Type B pancreatic cell (in vitro differentiated cells): ENCODE data around the gene PDE4A. TPM values are rescaled to one million over a fixed set of nuclear protein-coding genes. Genes with fewer than 3 reads are reported as not detected.
"Not testable (repeated sequence)": the region's sequence is repeated elsewhere in the genome, so short reads cannot be mapped to it uniquely, and the experiment has no call there.

Experiments used
- DNase-seq: peaks from one replicate; pipeline ENCODE4 v3.0.0; 2021; ENCODE audit warnings: mixed read lengths; ENCODE audit not compliant: unreplicated experiment; ENCODE audit errors: extremely low spot score
- H3K27ac Mint-ChIP-seq: 2 replicates; pipeline ENCODE4 v1.8.0; 2021; ENCODE audit warnings: mild to moderate bottlenecking, mixed read lengths
- H3K27me3 Mint-ChIP-seq: 2 replicates; pipeline ENCODE4 v1.8.0; 2021; ENCODE audit warnings: mixed read lengths
- H3K36me3 Mint-ChIP-seq: 2 replicates; pipeline ENCODE4 v1.8.0; 2021; ENCODE audit warnings: mixed read lengths
- H3K4me1 Mint-ChIP-seq: one replicate; pipeline ENCODE4 v1.8.0; 2021; ENCODE audit warnings: mixed read lengths; ENCODE audit not compliant: unreplicated experiment
- H3K4me3 Mint-ChIP-seq: 2 replicates; pipeline ENCODE4 v1.8.0; 2021; ENCODE audit warnings: mild to moderate bottlenecking, mixed read lengths
- H3K9me3 Mint-ChIP-seq: 2 replicates; pipeline ENCODE4 v1.8.0; 2021; ENCODE audit warnings: mixed read lengths
- total RNA-seq: library from RNA; stranded (reverse); gene quantifications from 2 replicates; pipeline ENCODE4 v1.2.1, GENCODE V29; 2021; ENCODE audit warnings: low replicate concordance
- TF ChIP-seq, protein P1 (sequence below): fragments of 200-600 bp; sonication (generic); conservative IDR thresholded peaks from 2 replicates; pipeline ENCODE4 v1.5.0; 2021; ENCODE audit warnings: antibody characterized with exemption, mild to moderate bottlenecking

The PDE4A gene
- total RNA-seq, 1 donor from 2014 or later = 1.6 TPM

DNA sequence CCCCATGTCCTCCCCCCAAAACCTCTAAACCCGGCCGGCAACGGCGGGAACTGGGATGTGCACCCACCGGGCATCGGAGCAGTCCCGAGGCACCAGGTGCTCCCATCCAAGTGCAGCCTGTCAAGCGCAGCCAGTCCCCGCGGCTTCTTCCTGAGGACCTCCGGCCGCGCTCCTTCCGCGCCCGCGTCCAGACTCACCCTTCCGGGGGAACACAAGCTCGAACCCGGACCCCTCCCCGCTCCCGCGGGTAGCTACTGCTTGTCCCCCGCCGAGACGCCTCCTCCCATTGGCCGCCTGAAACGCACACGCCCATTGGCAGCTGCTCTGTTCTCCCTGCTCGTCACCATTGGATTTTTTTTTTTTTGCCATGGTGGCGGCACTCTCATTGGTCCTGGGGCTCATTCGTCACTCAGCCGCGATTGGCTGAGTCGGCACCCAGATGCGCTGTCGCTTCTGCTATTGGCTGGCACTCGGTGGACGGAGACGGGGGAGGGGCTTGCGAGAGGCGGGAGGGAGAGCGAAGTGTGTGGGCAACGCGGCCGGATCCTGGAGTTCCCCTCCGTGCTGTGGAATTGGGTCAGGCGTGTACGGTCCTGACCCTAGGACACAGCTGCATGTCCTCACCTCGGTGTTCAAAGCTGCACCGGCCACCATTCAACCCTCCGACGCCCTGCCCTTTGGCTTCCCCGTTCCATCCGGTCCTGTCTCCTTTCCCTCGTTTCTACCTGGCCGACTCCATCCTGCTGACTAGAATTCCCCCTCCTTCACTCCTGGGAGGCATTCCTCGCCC lies 39.8 kb upstream of the PDE4A start, which contains the start of gene TYK2:
Gene TYK2 (minus strand): TSS at position 260 of the 790 bp plus-strand sequence. CDS start 2,166 bp downstream, outside the sequence.
- H3K36me3 Mint-ChIP-seq = peaks cover 4% of the 10 kb centered on the region
- peak; percentile 95 for DNase-seq
- no peaks in the 10 kb centered on the region for H3K9me3 Mint-ChIP-seq
- H3K27me3 Mint-ChIP-seq = no peaks in the 10 kb centered on the region
- H3K27ac Mint-ChIP-seq = peak within 1 kb of the TSS; percentile 90
- peaks cover 16% of the 10 kb centered on the region for H3K4me1 Mint-ChIP-seq
- H3K4me3 Mint-ChIP-seq = peak within 1 kb of the TSS; percentile 97
- TF ChIP-seq, protein P1, sequence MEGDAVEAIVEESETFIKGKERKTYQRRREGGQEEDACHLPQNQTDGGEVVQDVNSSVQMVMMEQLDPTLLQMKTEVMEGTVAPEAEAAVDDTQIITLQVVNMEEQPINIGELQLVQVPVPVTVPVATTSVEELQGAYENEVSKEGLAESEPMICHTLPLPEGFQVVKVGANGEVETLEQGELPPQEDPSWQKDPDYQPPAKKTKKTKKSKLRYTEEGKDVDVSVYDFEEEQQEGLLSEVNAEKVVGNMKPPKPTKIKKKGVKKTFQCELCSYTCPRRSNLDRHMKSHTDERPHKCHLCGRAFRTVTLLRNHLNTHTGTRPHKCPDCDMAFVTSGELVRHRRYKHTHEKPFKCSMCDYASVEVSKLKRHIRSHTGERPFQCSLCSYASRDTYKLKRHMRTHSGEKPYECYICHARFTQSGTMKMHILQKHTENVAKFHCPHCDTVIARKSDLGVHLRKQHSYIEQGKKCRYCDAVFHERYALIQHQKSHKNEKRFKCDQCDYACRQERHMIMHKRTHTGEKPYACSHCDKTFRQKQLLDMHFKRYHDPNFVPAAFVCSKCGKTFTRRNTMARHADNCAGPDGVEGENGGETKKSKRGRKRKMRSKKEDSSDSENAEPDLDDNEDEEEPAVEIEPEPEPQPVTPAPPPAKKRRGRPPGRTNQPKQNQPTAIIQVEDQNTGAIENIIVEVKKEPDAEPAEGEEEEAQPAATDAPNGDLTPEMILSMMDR = no peak

DNA sequence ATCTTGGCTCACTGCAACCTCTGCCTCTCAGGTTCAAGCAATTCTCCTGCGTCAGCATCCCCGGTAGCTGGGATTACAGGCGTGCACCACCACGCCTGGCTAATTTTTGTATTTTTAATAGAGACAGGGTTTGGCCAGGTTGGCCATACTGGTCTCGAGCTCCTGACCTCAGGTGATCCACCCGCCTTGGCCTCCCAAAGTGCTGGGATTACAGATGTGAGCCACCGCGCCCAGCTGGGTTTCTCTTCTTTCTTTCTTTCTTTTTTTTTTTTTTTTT lies 37.2 kb upstream of the PDE4A start:
- not testable (repeated sequence) for H3K36me3 Mint-ChIP-seq
- peaks cover 16% of the 10 kb centered on the region for H3K4me1 Mint-ChIP-seq

DNA sequence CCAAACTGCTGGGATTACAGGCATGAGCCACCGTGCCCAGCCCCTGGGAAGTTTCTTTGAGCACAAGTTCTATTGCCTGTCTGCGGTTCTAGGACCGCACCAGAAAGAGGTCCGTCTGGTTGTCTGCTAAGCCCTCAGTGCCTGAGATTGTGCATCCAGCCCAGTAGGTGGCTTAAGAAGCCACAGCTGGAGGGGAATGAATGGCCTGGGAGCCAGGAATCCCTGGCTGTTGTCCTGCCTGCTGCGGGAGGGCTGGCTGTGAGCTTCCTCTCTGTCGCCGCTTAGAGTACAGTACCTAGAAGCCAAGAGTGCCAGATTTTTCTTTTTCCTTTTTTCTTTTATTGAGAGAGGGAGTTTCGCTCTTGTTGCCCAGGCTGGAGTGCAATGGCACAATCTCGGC lies 35.8 kb upstream of the PDE4A start:
- H3K4me1 Mint-ChIP-seq = peaks cover 19% of the 10 kb centered on the region
- H3K27ac Mint-ChIP-seq = no peak overlapping the region
- no peak for DNase-seq
- H3K4me3 Mint-ChIP-seq = no peak overlapping the region
- TF ChIP-seq, protein P1 = no peak
- H3K27me3 Mint-ChIP-seq = no peaks in the 10 kb centered on the region
- no peaks in the 10 kb centered on the region for H3K9me3 Mint-ChIP-seq
- no peaks in the 10 kb centered on the region for H3K36me3 Mint-ChIP-seq

More for the DNA sequence above, 37.2 kb upstream of the PDE4A start:
- H3K27ac Mint-ChIP-seq, DNase-seq, H3K9me3 Mint-ChIP-seq, H3K27me3 Mint-ChIP-seq, H3K4me3 Mint-ChIP-seq: not testable (repeated sequence)

DNA sequence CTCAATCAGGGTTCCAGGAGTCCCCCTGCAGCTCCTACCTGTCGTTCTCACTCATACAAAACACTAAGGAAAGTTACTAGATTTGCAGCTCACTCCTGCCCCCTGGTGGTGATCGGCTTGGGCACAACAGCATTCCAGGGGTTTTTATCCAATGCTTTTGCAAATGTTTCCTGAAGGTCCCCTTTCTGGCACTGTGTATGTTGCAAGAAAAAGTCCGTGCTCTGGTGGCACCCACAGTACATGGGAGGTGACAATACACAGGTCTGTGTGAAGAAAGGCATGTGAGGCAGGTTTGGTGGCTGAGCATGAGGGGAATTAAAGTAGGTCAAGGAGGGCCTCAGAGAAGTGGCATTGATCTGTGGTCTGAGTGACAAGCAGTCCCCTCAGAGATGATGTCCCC lies 31.4 kb upstream of the PDE4A start:
- Mint-ChIP-seq H3K27me3 (no peaks in the 10 kb centered on the region), H3K4me3 (no peak overlapping the region), H3K4me1 (peaks cover 5% of the 10 kb centered on the region), H3K9me3 (no peaks in the 10 kb centered on the region), H3K36me3 (peaks cover 5% of the 10 kb centered on the region), H3K27ac (no peak overlapping the region)
- peak; percentile 90 for DNase-seq
- TF ChIP-seq, protein P1 = peak; percentile 97

DNA sequence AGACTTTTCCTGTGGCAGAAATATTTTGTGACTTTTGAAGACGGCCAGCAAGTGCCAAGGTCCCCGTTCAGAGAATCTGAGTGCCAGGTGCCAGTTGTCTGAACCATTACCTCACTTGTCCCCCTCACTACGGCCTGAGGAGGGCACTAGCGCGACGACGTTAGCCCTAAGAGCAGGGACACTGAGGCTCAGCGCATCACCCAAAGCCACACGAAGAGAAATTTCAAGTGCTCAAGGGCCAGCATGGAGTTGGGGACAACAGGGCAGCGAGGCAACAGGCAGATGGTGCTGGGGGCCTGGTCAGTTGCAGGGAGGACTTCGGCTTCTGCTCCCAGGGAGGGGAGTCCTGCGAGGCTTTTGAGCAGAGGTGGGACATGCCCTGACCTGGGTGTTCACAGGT lies 30.5 kb upstream of the PDE4A start:
- Mint-ChIP-seq H3K27ac (no peak overlapping the region), H3K27me3 (no peaks in the 10 kb centered on the region), H3K4me3 (no peak overlapping the region), H3K36me3 (peaks cover 5% of the 10 kb centered on the region), H3K9me3 (no peaks in the 10 kb centered on the region), H3K4me1 (peaks cover 5% of the 10 kb centered on the region)
- DNase-seq = no peak
- TF ChIP-seq, protein P1 = no peak

DNA sequence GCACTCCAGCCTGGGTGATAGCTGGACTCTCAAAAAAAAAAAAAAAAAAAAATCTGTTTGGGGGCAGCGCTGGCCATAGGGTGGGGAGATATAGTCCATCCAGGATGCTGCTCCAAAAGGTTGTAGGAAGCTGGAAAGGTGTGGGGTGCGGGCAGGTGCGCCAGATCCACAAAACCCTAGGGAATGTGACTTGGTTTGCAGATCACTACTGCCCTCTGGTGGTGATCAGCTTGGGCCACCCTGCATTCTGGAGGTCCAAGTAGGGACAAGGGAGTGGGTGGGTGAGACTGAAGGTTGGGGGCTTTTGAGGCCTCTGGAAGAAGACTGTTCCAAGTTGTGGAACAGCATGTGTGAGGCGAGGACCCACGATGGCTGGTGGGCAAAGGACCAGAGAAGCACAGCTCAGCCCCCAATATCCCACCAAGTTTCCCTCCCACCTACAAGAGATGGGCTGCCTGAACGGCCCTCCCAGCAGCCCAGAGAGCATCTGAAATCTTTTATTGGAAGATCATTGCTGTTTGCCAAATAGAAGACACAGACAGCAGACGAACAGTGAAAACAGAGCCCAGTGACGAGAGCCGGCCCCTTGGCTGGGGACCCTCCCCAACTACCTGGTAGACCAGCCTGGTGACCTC lies 29.6 kb upstream of the PDE4A start:
- H3K36me3 Mint-ChIP-seq = peaks cover 5% of the 10 kb centered on the region
- TF ChIP-seq, protein P1 = peak; percentile 86
- no peaks in the 10 kb centered on the region for H3K9me3 Mint-ChIP-seq
- no peak overlapping the region for H3K4me3 Mint-ChIP-seq
- no peaks in the 10 kb centered on the region for H3K27me3 Mint-ChIP-seq
- no peak overlapping the region for H3K27ac Mint-ChIP-seq
- H3K4me1 Mint-ChIP-seq = peaks cover 5% of the 10 kb centered on the region
- DNase-seq = no peak
